Measurements from ENCODE around the gene PTPN4. TPM values are rescaled to one million over a fixed set of nuclear protein-coding genes. Genes with fewer than 3 reads are reported as not detected.
A peak's percentile ranks its signal among the peaks of the same experiment; 100 is the strongest.

The PTPN4 gene
- total RNA-seq, 1 experiment from 2014 or later: 44.5 TPM

- no peaks in the 10 kb centered on the region for H4K20me1 ChIP-seq (ENCODE audit: low read length)
- 0 out of 2 replicates have a peak overlapping the region, but pooled peaks have one; percentile 24 for H2AFZ ChIP-seq (ENCODE audit: low read length)
- no peaks in the 10 kb centered on the region for H3K27me3 ChIP-seq (ENCODE audit: low read length)
- no peak for TF ChIP-seq CTCF (conservative IDR thresholded peaks at IDR 0.05; ENCODE audit: low read depth, low read length)
- no peak for TF ChIP-seq EZH2phosphoT487 (IDR thresholded peaks at IDR 0.05; ENCODE audit: borderline replicate concordance, low read length)
- no peak for TF ChIP-seq EZH2 (IDR thresholded peaks at IDR 0.05; ENCODE audit: low read length, unreplicated experiment)
- H3K27ac ChIP-seq (ENCODE audit: low read length): peak overlapping the region; percentile 49
- CTCF ChIA-PET: interaction anchor here (0.6 to 1.6 kb wide), 2 partner anchors 9 to 44 kb away, joined by 3 to 4 read pairs; no protein-coding TSS in a partner anchor
- POLR2A ChIA-PET (ENCODE audit: unreplicated experiment): interaction anchor here (0.6 kb wide), 1 partner anchor 55 kb away, joined by 3 read pairs; no protein-coding TSS in a partner anchor
- ATAC-seq: peak; percentile 64
- no peak overlapping the region for H3K9ac ChIP-seq (ENCODE audit: low read length)
- BruUV-seq (replicated peaks): no TSS peak
- no peaks in the 10 kb centered on the region for H3K9me2 ChIP-seq (replicated peaks; ENCODE audit: low read length)
- intact Hi-C loops (cut with micrococcal nuclease): no loop called here
- H3K4me1 ChIP-seq (ENCODE audit: insufficient read depth, low read length): peaks cover 89% of the 10 kb centered on the region
- no peaks in the 10 kb centered on the region for H3K79me2 ChIP-seq (ENCODE audit: low read length)
- DNase-seq: peak; percentile 83
- H3K36me3 ChIP-seq (ENCODE audit: low read depth, low read length): no peaks in the 10 kb centered on the region
- no peaks in the 10 kb centered on the region for H3K9me3 ChIP-seq (ENCODE audit: low read length)
- no peak overlapping the region for H3K4me3 ChIP-seq (ENCODE audit: low read length)
- peaks cover 9% of the 10 kb centered on the region for H3F3A ChIP-seq (ENCODE audit: low read length, unreplicated experiment)
- H3K4me2 ChIP-seq (ENCODE audit: low read length): peak overlapping the region; percentile 67
Measured at GRCh38 chr2:119746836-119747686, 12.7 kb upstream of the PTPN4 start.

DNA sequence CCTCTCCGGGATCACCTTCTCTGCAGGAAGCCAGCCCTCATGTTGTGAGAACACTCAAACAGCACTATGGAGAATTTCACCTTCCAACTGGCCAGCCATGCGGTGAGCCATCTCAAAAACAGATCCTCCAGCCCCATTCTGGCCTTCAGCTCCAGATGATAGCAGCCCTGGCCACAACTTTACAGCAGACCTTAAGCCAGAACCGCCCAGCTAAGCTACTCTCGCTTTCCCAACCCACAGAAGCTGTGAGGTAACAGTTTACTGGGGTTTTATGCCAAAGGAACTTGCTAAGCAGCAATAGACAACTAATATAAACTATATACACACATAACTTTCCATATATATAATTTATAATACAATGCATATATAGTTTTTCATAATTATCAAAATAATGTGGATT, 11.6 kb upstream of the PTPN4 start:
- no peaks in the 10 kb centered on the region for H3K27me3 ChIP-seq (ENCODE audit: low read length)
- CTCF ChIA-PET: no interaction called here
- intact Hi-C loops (cut with micrococcal nuclease): loop anchor here (2.0 kb wide), 1 partner anchor 265 kb away; the partner anchor contains the start of gene EPB41L5
- no peaks in the 10 kb centered on the region for H3K79me2 ChIP-seq (ENCODE audit: low read length)
- no peaks in the 10 kb centered on the region for H4K20me1 ChIP-seq (ENCODE audit: low read length)
- H3K9me2 ChIP-seq (replicated peaks; ENCODE audit: low read length): no peaks in the 10 kb centered on the region
- no peak for ATAC-seq
- H2AFZ ChIP-seq (ENCODE audit: low read length): no peak overlapping the region
- H3K9ac ChIP-seq (ENCODE audit: low read length): no peak overlapping the region
- no peak overlapping the region for H3K4me2 ChIP-seq (ENCODE audit: low read length)
- TF ChIP-seq EZH2 (IDR thresholded peaks at IDR 0.05; ENCODE audit: low read length, unreplicated experiment) (no peak), CTCF (conservative IDR thresholded peaks at IDR 0.05; ENCODE audit: low read depth, low read length) (no peak), EZH2phosphoT487 (IDR thresholded peaks at IDR 0.05; ENCODE audit: borderline replicate concordance, low read length) (no peak)
- DNase-seq: no peak
- POLR2A ChIA-PET (ENCODE audit: unreplicated experiment): no interaction called here
- H3K4me1 ChIP-seq (ENCODE audit: insufficient read depth, low read length): peaks cover 83% of the 10 kb centered on the region
- peaks cover 9% of the 10 kb centered on the region for H3F3A ChIP-seq (ENCODE audit: low read length, unreplicated experiment)
- H3K9me3 ChIP-seq (ENCODE audit: low read length): no peaks in the 10 kb centered on the region
- no peak overlapping the region for H3K27ac ChIP-seq (ENCODE audit: low read length)
- H3K36me3 ChIP-seq (ENCODE audit: low read depth, low read length): no peaks in the 10 kb centered on the region
- H3K4me3 ChIP-seq (ENCODE audit: low read length): no peak overlapping the region
- BruUV-seq (replicated peaks): no TSS peak
